WTC11 (cell line): ENCODE results near the gene WAC. TPM values are rescaled to one million over a fixed set of nuclear protein-coding genes. Genes with fewer than 3 reads are reported as not detected.

ENCODE experiments used
- ATAC-seq: fragments of 200-7000 bp; cut with Tn5 transposase; 2 replicates; pipeline ENCODE4 v1.10.0; 2021; ENCODE audit warnings: mild to moderate bottlenecking, moderate library complexity
- CTCF ChIA-PET: fragments of 300-600 bp; sonication (Branson Sonifier 250); formaldehyde crosslinking; loops from one replicate; lab custom pipeline; 2021; ENCODE audit warnings: antibody characterized with exemption; lab: Charles Lee
- POLR2A ChIA-PET: fragments of 350-600 bp; sonication (Branson Sonifier 250); formaldehyde crosslinking; loops from one replicate; lab custom pipeline; 2021; ENCODE audit warnings: antibody characterized with exemption; lab: Charles Lee
- DNase-seq: peaks from one replicate; pipeline ENCODE4 v3.0.0; 2021; ENCODE audit warnings: low spot score
- H3K27ac Mint-ChIP-seq: 2 replicates; pipeline ENCODE4 v1.8.0; 2021; ENCODE audit warnings: mixed read lengths
- H3K27me3 Mint-ChIP-seq: 2 replicates; pipeline ENCODE4 v1.8.0; 2021; ENCODE audit warnings: low read depth, mild to moderate bottlenecking, moderate library complexity, mixed read lengths
- H3K36me3 Mint-ChIP-seq: 2 replicates; pipeline ENCODE4 v1.8.0; 2021; ENCODE audit warnings: mixed read lengths
- H3K4me1 Mint-ChIP-seq: 2 replicates; pipeline ENCODE4 v1.8.0; 2022; ENCODE audit warnings: mixed read lengths
- H3K4me3 Mint-ChIP-seq: 2 replicates; pipeline ENCODE4 v1.8.0; 2021; ENCODE audit warnings: mild to moderate bottlenecking, moderate library complexity, mixed read lengths
- H3K9me3 Mint-ChIP-seq: 2 replicates; pipeline ENCODE4 v1.8.0; 2021; ENCODE audit warnings: mixed read lengths
- AR ChIP-seq: fragments of 250-450 bp; sonication (Bioruptor Pico); IDR thresholded peaks from 2 replicates; pipeline ENCODE4 v1.9.0; 2021; ENCODE audit warnings: mild to moderate bottlenecking
- ARID4B ChIP-seq: sonication (generic); formaldehyde crosslinking; IDR thresholded peaks from 2 replicates; pipeline ENCODE4 v1.8.0; 2023; ENCODE audit warnings: missing genetic modification reagents, mild to moderate bottlenecking, borderline replicate concordance
- ATF1 ChIP-seq: sonication (generic); formaldehyde crosslinking; IDR thresholded peaks from 2 replicates; pipeline ENCODE4 v1.8.1; 2023; ENCODE audit warnings: mild to moderate bottlenecking, moderate library complexity, missing genetic modification reagents
- ATF2 ChIP-seq: sonication (generic); formaldehyde crosslinking; IDR thresholded peaks from 2 replicates; pipeline ENCODE4 v1.8.1; 2022; ENCODE audit warnings: low read depth, missing genetic modification reagents, borderline replicate concordance
- ESRRA ChIP-seq: sonication (generic); formaldehyde crosslinking; IDR thresholded peaks from 2 replicates; pipeline ENCODE4 v1.8.1; 2022; ENCODE audit warnings: mild to moderate bottlenecking, missing genetic modification reagents, borderline replicate concordance
- FOXK1 ChIP-seq: sonication (generic); formaldehyde crosslinking; IDR thresholded peaks from 2 replicates; pipeline ENCODE4 v1.8.0; 2022; ENCODE audit warnings: mild to moderate bottlenecking, moderate library complexity, missing genetic modification reagents
- FOXP1 ChIP-seq: sonication (generic); formaldehyde crosslinking; IDR thresholded peaks from 2 replicates; pipeline ENCODE4 v1.8.0; 2022; ENCODE audit warnings: missing genetic modification reagents, mild to moderate bottlenecking, moderate library complexity, borderline replicate concordance
- JAZF1 ChIP-seq: fragments of 250-450 bp; sonication (Bioruptor Pico); IDR thresholded peaks from 2 replicates; pipeline ENCODE4 v1.9.0; 2021; ENCODE audit warnings: moderate library complexity, mild to moderate bottlenecking, inconsistent platforms
- KAT7 ChIP-seq: sonication (generic); formaldehyde crosslinking; IDR thresholded peaks from 2 replicates; pipeline ENCODE4 v1.8.1; 2023; ENCODE audit warnings: missing genetic modification reagents, mild to moderate bottlenecking, borderline replicate concordance
- NFE2L1 ChIP-seq: sonication (generic); formaldehyde crosslinking; IDR thresholded peaks from 2 replicates; pipeline ENCODE4 v1.8.1; 2023; ENCODE audit warnings: missing genetic modification reagents
- NR2C2 ChIP-seq: sonication (generic); formaldehyde crosslinking; IDR thresholded peaks from 2 replicates; pipeline ENCODE4 v1.8.0; 2022; ENCODE audit warnings: mild to moderate bottlenecking, missing genetic modification reagents
- NR3C1 ChIP-seq: sonication (generic); formaldehyde crosslinking; conservative IDR thresholded peaks from 2 replicates; pipeline ENCODE4 v1.8.1; 2023; ENCODE audit warnings: low read depth, mild to moderate bottlenecking, missing genetic modification reagents
- OVOL2 ChIP-seq: fragments of 250-450 bp; sonication (Bioruptor Pico); IDR thresholded peaks from 2 replicates; pipeline ENCODE4 v1.9.0; 2021; ENCODE audit warnings: mild to moderate bottlenecking, borderline replicate concordance
- PRDM15 ChIP-seq: sonication (generic); formaldehyde crosslinking; IDR thresholded peaks from 2 replicates; pipeline ENCODE4 v1.8.0; 2022; ENCODE audit warnings: missing genetic modification reagents
- PREB ChIP-seq: sonication (generic); formaldehyde crosslinking; IDR thresholded peaks from 2 replicates; pipeline ENCODE4 v1.8.1; 2022; ENCODE audit warnings: mild to moderate bottlenecking, missing genetic modification reagents, moderate library complexity, borderline replicate concordance
- ZNF263 ChIP-seq: sonication (generic); formaldehyde crosslinking; IDR thresholded peaks from 2 replicates; pipeline ENCODE4 v1.8.1; 2022; ENCODE audit warnings: low read depth, mild to moderate bottlenecking, moderate library complexity, missing genetic modification reagents
- ZNF423 ChIP-seq: fragments of 250-450 bp; sonication (Bioruptor Pico); IDR thresholded peaks from 2 replicates; pipeline ENCODE4 v2.1.2; 2022; ENCODE audit warnings: mild to moderate bottlenecking, moderate library complexity
- total RNA-seq: library from RNA; stranded (reverse); gene quantifications from 3 replicates; pipeline ENCODE4 v1.2.3, GENCODE V29; 2021
- TF ChIP-seq, protein P1 (sequence below): sonication (generic); formaldehyde crosslinking; IDR thresholded peaks from 2 replicates; pipeline ENCODE4 v1.8.1; 2023; ENCODE audit warnings: mild to moderate bottlenecking, missing genetic modification reagents, moderate library complexity

The WAC gene
- total RNA-seq, 1 experiment from 2014 or later: 108 TPM

DNA sequence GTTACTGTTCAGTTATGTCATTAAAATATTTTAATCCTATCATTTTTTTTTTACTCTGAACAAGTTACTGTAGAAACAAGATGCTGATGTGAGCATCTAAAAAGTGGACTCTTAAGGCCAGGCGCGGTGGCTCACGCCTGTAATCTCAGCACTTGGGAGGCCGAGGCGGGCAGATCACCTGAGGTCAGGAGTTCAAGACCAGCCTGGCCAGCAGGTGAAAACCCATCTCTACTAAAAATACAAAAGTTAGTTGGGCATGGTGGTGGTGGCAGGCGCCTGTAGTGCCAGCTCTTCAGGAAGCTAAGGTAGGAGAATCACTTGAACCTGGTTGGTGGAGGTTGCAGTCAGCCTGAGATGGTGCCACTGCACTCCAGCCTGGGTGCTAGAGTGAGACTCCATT is 2.9 kb downstream of the WAC start:
- ATAC-seq (no peak), DNase-seq (no peak)
- Mint-ChIP-seq H3K27ac (no peak overlapping the region), H3K36me3 (peaks cover 62% of the 10 kb centered on the region), H3K27me3 (no peaks in the 10 kb centered on the region), H3K9me3 (no peaks in the 10 kb centered on the region), H3K4me1 (peaks cover 25% of the 10 kb centered on the region), H3K4me3 (peak overlapping the region; percentile 8; the same call in 1 of the 2 replicates)
- ChIA-PET POLR2A (no interaction called here), CTCF (no interaction called here)
- TF ChIP-seq OVOL2 (no peak), JAZF1 (CRISPR knock-in tag) (no peak), ATF1 (CRISPR knock-in tag) (no peak), ZNF423 (CRISPR knock-in tag) (no peak), PREB (CRISPR knock-in tag) (no peak), ARID4B (no peak), ESRRA (CRISPR knock-in tag) (no peak), ZNF263 (no peak), NR2C2 (CRISPR knock-in tag) (no peak), NR3C1 (no peak), PRDM15 (no peak)
- TF ChIP-seq, protein P1, sequence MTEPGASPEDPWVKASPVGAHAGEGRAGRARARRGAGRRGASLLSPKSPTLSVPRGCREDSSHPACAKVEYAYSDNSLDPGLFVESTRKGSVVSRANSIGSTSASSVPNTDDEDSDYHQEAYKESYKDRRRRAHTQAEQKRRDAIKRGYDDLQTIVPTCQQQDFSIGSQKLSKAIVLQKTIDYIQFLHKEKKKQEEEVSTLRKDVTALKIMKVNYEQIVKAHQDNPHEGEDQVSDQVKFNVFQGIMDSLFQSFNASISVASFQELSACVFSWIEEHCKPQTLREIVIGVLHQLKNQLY: no peak

GRCh38 chr10:28538595-28538994 is 5.7 kb downstream of the WAC start:
- H3K4me1 Mint-ChIP-seq: peaks cover 17% of the 10 kb centered on the region
- no peak overlapping the region for H3K27ac Mint-ChIP-seq
- TF ChIP-seq ATF2 (CRISPR knock-in tag): no peak
- TF ChIP-seq, protein P1: no peak
- TF ChIP-seq FOXK1: no peak
- no peak for TF ChIP-seq AR (CRISPR knock-in tag)
- no peak for TF ChIP-seq FOXP1
- TF ChIP-seq NFE2L1: no peak
- TF ChIP-seq PREB (CRISPR knock-in tag): no peak
- TF ChIP-seq KAT7 (CRISPR knock-in tag): no peak
- H3K4me3 Mint-ChIP-seq: no peak overlapping the region
- no peaks in the 10 kb centered on the region for H3K27me3 Mint-ChIP-seq
- peaks cover 86% of the 10 kb centered on the region for H3K36me3 Mint-ChIP-seq
- ChIA-PET CTCF (interaction anchor here (0.6 kb wide), 1 partner anchor 67 kb away, joined by 4 read pairs; no protein-coding TSS in a partner anchor), POLR2A (interaction anchor here (0.6 to 1.1 kb wide), 2 partner anchors 8 to 23 kb away, joined by 3 to 4 read pairs; no protein-coding TSS in a partner anchor)
- ATAC-seq (no peak), DNase-seq (no peak)
- no peaks in the 10 kb centered on the region for H3K9me3 Mint-ChIP-seq
